MM.1S (cell line): ENCODE results near the gene BMP8B.

Source experiments
- DNase-seq: peaks from one replicate; pipeline ENCODE4 v3.0.0-alpha.2; 2015
- H2AFZ ChIP-seq: fragments of 300-600 bp; sonication (generic); 2 replicates; pipeline ENCODE4 v1.6.0; 2016; ENCODE audit warnings: antibody characterized with exemption, low read length
- H3F3A ChIP-seq: fragments of 300-600 bp; sonication (generic); 2 replicates; pipeline ENCODE4 v1.6.1; 2016; ENCODE audit warnings: mild to moderate bottlenecking, antibody characterized with exemption, low read length, moderate library complexity, mixed read lengths; ENCODE audit not compliant: insufficient read depth
- H3K27ac ChIP-seq: fragments of 300-600 bp; sonication (generic); 2 replicates; pipeline ENCODE4 v1.5.1; 2016; ENCODE audit warnings: mild to moderate bottlenecking, low read length
- H3K27me3 ChIP-seq: fragments of 300-600 bp; sonication (generic); replicated peaks from 2 replicates; pipeline ENCODE4 v1.6.0; 2016; ENCODE audit warnings: low read length; ENCODE audit not compliant: insufficient read depth
- H3K36me3 ChIP-seq: fragments of 300-600 bp; sonication (generic); replicated peaks from 2 replicates; pipeline ENCODE4 v1.6.1; 2016; ENCODE audit warnings: mild to moderate bottlenecking, low read length, mixed read lengths; ENCODE audit not compliant: insufficient read depth
- H3K4me1 ChIP-seq: fragments of 300-600 bp; sonication (generic); 2 replicates; pipeline ENCODE4 v1.6.1; 2016; ENCODE audit warnings: low read length, mixed read lengths
- H3K4me2 ChIP-seq: fragments of 300-600 bp; sonication (generic); 2 replicates; pipeline ENCODE4 v1.6.0; 2016; ENCODE audit warnings: low read depth, low read length
- H3K4me3 ChIP-seq: fragments of 300-600 bp; sonication (generic); 2 replicates; pipeline ENCODE4 v1.5.1; 2016; ENCODE audit warnings: low read length, mixed read lengths
- H3K79me2 ChIP-seq: fragments of 300-600 bp; sonication (generic); 2 replicates; pipeline ENCODE4 v1.6.1; 2016; ENCODE audit warnings: mixed run types, low read length, mixed read lengths
- H3K9ac ChIP-seq: fragments of 300-600 bp; sonication (generic); 2 replicates; pipeline ENCODE4 v1.6.1; 2016; ENCODE audit warnings: low read length, mixed read lengths
- H3K9me2 ChIP-seq: fragments of 300-600 bp; sonication (generic); replicated peaks from 2 replicates; pipeline ENCODE4 v1.6.1; 2016; ENCODE audit warnings: mild to moderate bottlenecking, low read length, mixed read lengths; ENCODE audit not compliant: insufficient read depth
- H3K9me3 ChIP-seq: fragments of 300-600 bp; sonication (generic); replicated peaks from 2 replicates; pipeline ENCODE4 v1.6.1; 2016; ENCODE audit warnings: mild to moderate bottlenecking, low read length, mixed read lengths; ENCODE audit not compliant: insufficient read depth
- H4K20me1 ChIP-seq: fragments of 300-600 bp; sonication (generic); 2 replicates; pipeline ENCODE4 v1.6.1; 2016; ENCODE audit warnings: mild to moderate bottlenecking, low read length, moderate library complexity, mixed read lengths; ENCODE audit not compliant: insufficient read depth
- EZH2 ChIP-seq: fragments of 300-600 bp; sonication (generic); optimal IDR thresholded peaks from 2 replicates; pipeline ENCODE3; 2017; ENCODE audit warnings: low read depth, mild to moderate bottlenecking, antibody characterized with exemption, low read length, mixed read lengths
- EZH2phosphoT487 ChIP-seq: fragments of 300-600 bp; sonication (generic); IDR thresholded peaks from 2 replicates; pipeline ENCODE4 v1.6.1; 2018; ENCODE audit warnings: antibody characterized with exemption, low read length
- TF ChIP-seq, protein P1 (sequence below): fragments of 300-600 bp; sonication (generic); IDR thresholded peaks from 2 replicates; pipeline ENCODE4 v1.5.1; 2016; ENCODE audit warnings: antibody characterized with exemption, low read length, mixed read lengths

The BMP8B gene

DNA sequence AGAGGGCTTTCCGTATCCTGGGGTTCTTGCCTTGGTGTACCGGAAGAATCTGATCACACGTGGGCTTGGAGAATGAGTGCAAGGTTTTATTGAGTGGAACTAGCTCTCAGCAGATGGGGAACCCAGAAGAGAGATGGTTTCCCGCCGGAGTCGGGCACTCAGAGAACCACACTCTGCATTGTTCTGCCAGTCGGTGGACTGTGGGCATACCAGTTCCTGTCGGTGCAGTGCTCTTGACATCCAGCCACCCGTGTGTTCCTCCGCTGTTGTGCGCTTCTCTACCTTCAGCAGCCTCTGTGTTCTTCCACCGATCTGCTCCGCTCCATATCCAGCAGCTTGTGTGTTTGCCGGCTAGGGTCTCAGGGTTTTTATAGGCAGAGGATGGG lies 60.7 kb downstream of the BMP8B start:
- Histone ChIP-seq H3K9ac (no peak overlapping the region), H3K9me2 (no peaks in the 10 kb centered on the region), H3K4me3 (0 out of 2 replicates have a peak overlapping the region, but pooled peaks have one; percentile 8), H3K4me1 (peaks cover 12% of the 10 kb centered on the region), H2AFZ (0 out of 2 replicates have a peak overlapping the region, but pooled peaks have one; percentile 50), H3K36me3 (no peaks in the 10 kb centered on the region), H3K27ac (no peak overlapping the region), H4K20me1 (no peaks in the 10 kb centered on the region), H3K27me3 (no peaks in the 10 kb centered on the region), H3K4me2 (peak overlapping the region; percentile 49; the same call in 1 of the 2 replicates), H3F3A (no peaks in the 10 kb centered on the region), H3K9me3 (no peaks in the 10 kb centered on the region), H3K79me2 (no peaks in the 10 kb centered on the region)
- DNase-seq, result no peak
- TF ChIP-seq EZH2phosphoT487 (no peak), EZH2 (no peak)
- TF ChIP-seq, protein P1, sequence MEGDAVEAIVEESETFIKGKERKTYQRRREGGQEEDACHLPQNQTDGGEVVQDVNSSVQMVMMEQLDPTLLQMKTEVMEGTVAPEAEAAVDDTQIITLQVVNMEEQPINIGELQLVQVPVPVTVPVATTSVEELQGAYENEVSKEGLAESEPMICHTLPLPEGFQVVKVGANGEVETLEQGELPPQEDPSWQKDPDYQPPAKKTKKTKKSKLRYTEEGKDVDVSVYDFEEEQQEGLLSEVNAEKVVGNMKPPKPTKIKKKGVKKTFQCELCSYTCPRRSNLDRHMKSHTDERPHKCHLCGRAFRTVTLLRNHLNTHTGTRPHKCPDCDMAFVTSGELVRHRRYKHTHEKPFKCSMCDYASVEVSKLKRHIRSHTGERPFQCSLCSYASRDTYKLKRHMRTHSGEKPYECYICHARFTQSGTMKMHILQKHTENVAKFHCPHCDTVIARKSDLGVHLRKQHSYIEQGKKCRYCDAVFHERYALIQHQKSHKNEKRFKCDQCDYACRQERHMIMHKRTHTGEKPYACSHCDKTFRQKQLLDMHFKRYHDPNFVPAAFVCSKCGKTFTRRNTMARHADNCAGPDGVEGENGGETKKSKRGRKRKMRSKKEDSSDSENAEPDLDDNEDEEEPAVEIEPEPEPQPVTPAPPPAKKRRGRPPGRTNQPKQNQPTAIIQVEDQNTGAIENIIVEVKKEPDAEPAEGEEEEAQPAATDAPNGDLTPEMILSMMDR, result no peak

DNA sequence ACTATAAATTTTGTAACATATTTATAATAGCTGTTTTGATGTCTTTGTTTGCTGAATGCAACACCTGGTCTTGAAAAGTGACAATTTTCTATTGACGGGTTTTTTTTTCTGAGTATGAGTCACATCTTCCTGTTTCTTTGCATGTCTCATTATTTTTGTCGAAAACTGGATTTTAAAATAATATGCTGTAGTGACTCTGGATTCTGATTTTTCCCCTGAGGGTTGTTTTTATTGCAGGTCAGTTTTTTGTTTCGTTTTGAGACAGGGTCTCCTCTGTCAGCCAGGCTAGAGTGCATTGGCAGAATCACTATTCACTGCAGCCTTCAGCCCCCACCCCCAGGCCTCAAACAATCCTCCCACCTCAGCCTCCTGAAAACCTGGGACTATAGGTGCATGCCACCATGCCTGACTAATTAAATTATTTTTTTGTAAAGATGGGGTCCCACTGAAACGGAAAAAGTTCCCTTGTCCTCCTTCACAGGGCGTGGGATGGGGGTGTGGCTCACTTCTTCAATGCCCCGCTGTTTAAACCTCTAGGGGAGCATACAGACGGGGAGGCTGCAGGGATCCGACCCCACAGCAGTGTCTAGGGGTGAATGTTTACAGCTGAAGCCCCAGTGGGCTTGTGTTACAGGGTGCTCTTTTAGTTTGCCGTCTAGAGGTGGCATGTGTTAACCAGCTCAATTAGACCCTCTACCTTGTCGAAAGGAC lies 61.3 kb downstream of the BMP8B start:
- Histone ChIP-seq H3K9me2 (no peaks in the 10 kb centered on the region), H3K9me3 (no peaks in the 10 kb centered on the region), H4K20me1 (no peaks in the 10 kb centered on the region), H3K27ac (peak overlapping the region; percentile 14; the same call in 1 of the 2 replicates), H3F3A (no peaks in the 10 kb centered on the region), H3K4me3 (0 out of 2 replicates have a peak overlapping the region, but pooled peaks have one; percentile 13), H3K27me3 (no peaks in the 10 kb centered on the region), H3K4me2 (peak overlapping the region; percentile 49), H3K79me2 (no peaks in the 10 kb centered on the region), H3K36me3 (no peaks in the 10 kb centered on the region), H2AFZ (peak overlapping the region; percentile 50; the same call in 1 of the 2 replicates), H3K4me1 (peaks cover 12% of the 10 kb centered on the region), H3K9ac (peak overlapping the region; percentile 19; the same call in 1 of the 2 replicates)
- TF ChIP-seq EZH2phosphoT487 (no peak), EZH2 (no peak)
- TF ChIP-seq, protein P1, result no peak
- peak; percentile 38 for DNase-seq

DNA sequence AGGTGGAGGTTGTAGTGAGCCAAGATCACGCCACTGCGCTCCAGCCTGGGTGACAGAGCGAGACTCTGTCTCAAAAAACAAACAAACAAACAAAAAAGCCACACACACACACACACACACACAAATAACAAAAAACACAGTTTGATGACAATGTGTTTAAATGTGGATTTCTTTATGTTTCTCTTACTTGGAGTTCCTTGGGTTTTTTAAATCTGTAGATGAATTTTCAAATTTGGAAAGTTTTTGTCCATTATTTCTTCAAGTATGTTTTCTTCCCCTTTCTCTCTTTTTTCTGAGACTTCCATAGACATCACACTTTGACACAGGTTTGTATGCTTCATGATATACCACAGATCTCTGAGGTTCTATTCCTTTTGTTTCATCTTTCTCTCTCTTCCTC lies 62.1 kb downstream of the BMP8B start:
- Histone ChIP-seq H3K9ac (peak overlapping the region; percentile 19; the same call in 1 of the 2 replicates), H3K27me3 (no peaks in the 10 kb centered on the region), H3K9me3 (no peaks in the 10 kb centered on the region), H3K36me3 (no peaks in the 10 kb centered on the region), H2AFZ (peak overlapping the region; percentile 50; the same call in 1 of the 2 replicates), H3K79me2 (no peaks in the 10 kb centered on the region), H3K27ac (no peak overlapping the region), H3K4me2 (peak overlapping the region; percentile 49), H3K9me2 (no peaks in the 10 kb centered on the region), H3K4me3 (no peak overlapping the region), H3K4me1 (peaks cover 12% of the 10 kb centered on the region), H4K20me1 (no peaks in the 10 kb centered on the region), H3F3A (no peaks in the 10 kb centered on the region)
- DNase-seq, result no peak
- TF ChIP-seq EZH2, result no peak
- no peak for TF ChIP-seq EZH2phosphoT487
- TF ChIP-seq, protein P1, result no peak
